ENCODE results near the gene TYMP.

Gene TYMP

GRCh38 chr22:50531546-50531961 is 1.7 kb upstream of the TYMP start:
- Mint-ChIP-seq H3K27ac (no peak overlapping the region), H3K9me3 (no peaks in the 10 kb centered on the region), H3K4me1 (peaks cover 23% of the 10 kb centered on the region), H3K27me3 (ENCODE audit: low read depth) (peaks cover 66% of the 10 kb centered on the region), H3K4me3 (peak overlapping the region in 2 of 3 experiments; percentile 65 to 71), H3K36me3 (ENCODE audit: low read depth) (no peaks in the 10 kb centered on the region)
- no peak for TF ChIP-seq CTCF (IDR thresholded peaks at IDR 0.05; ENCODE audit: unreplicated experiment in 3 of 3)

GRCh38 chr22:50530877-50531545 is 1.2 kb upstream of the TYMP start:
- TF ChIP-seq CTCF (IDR thresholded peaks at IDR 0.05; ENCODE audit: unreplicated experiment in 3 of 3), result no peak
- Mint-ChIP-seq H3K9me3 (no peaks in the 10 kb centered on the region), H3K4me3 (peak overlapping the region; percentile 34 to 71 (median 65)), H3K27ac (no peak overlapping the region), H3K27me3 (ENCODE audit: low read depth) (peaks cover 66% of the 10 kb centered on the region), H3K36me3 (ENCODE audit: low read depth) (no peaks in the 10 kb centered on the region), H3K4me1 (peaks cover 23% of the 10 kb centered on the region)

GRCh38 chr22:50530580-50530876 is 716 bp upstream of the TYMP start:
- TF ChIP-seq CTCF (IDR thresholded peaks at IDR 0.05; ENCODE audit: unreplicated experiment in 3 of 3), result no peak
- Mint-ChIP-seq H3K9me3 (no peaks in the 10 kb centered on the region), H3K4me3 (peak overlapping the region in 2 of 3 experiments; percentile 65 to 69), H3K36me3 (ENCODE audit: low read depth) (no peaks in the 10 kb centered on the region), H3K27ac (no peak overlapping the region), H3K4me1 (peaks cover 23% of the 10 kb centered on the region), H3K27me3 (ENCODE audit: low read depth) (peaks cover 66% of the 10 kb centered on the region)

GRCh38 chr22:50529416-50529896 is 356 bp downstream of the TYMP start:
- H3K4me1 Mint-ChIP-seq, result peaks cover 24% of the 10 kb centered on the region
- H3K4me3 Mint-ChIP-seq, result no peak overlapping the region
- no peak overlapping the region for H3K27ac Mint-ChIP-seq
- no peaks in the 10 kb centered on the region for H3K9me3 Mint-ChIP-seq
- peaks cover 62% of the 10 kb centered on the region for H3K27me3 Mint-ChIP-seq (ENCODE audit: low read depth)
- H3K36me3 Mint-ChIP-seq (ENCODE audit: low read depth), result peaks cover 4% of the 10 kb centered on the region
- TF ChIP-seq CTCF (IDR thresholded peaks at IDR 0.05; ENCODE audit: unreplicated experiment in 3 of 3), result no peak

DNA sequence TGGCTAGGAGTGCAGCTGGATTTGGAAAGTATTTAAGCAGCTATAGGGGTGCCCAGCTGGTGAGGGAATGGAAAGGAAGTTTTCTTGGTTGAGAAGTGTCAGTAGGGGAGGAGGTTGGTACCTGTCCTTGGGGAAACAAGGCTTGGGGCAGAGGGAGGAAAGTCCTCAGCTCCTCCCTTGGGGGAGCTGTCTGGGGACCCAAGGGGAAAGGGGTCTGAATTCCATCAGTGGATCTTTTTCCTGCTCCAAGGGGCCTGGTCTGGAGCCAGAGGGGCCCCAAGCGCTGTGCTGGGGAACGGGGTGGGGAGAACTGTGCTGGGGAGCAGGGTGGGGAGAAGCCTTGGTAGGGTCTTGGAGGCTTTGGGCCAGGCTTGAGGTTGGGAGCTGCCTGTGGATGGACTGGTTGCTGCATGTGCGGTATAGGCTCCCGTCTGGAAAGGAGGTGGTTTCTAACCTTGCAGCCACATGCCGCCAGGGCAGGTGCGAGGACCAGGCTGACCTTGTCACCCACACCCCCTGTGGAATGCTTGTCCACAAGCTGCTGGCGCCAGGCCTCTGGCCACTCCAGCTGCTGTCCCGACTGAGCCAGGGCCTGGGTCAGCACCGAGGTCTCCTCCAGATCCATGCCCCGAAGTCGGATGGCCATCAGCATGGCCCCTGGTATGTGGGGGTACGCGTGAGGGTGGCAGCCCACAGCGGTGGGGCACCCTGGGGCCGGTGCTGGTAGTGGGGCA is 963 bp downstream of the TYMP start:
- no peak for TF ChIP-seq CTCF (IDR thresholded peaks at IDR 0.05; ENCODE audit: unreplicated experiment in 3 of 3)
- Mint-ChIP-seq H3K9me3 (no peaks in the 10 kb centered on the region), H3K27me3 (ENCODE audit: low read depth) (peaks cover 56% of the 10 kb centered on the region), H3K4me1 (peaks cover 20% of the 10 kb centered on the region), H3K27ac (no peak overlapping the region), H3K4me3 (peak overlapping the region; percentile 77 to 80 (median 80)), H3K36me3 (ENCODE audit: low read depth) (peaks cover 6% of the 10 kb centered on the region)
